HTR-8/SVneo (cell line): ENCODE results near the gene KCNK4.

ENCODE experiments used
- DNase-seq: peaks from one replicate; pipeline ENCODE4 v3.0.0; 2011; ENCODE audit warnings: low spot score, mixed read lengths; ENCODE audit not compliant: insufficient read length
- FAIRE-seq: peaks from 2 replicates; lab custom pipeline; 2011; peaks lifted over from hg19 to GRCh38; lab: Jason Lieb, UNC

KCNK4 gene

DNA sequence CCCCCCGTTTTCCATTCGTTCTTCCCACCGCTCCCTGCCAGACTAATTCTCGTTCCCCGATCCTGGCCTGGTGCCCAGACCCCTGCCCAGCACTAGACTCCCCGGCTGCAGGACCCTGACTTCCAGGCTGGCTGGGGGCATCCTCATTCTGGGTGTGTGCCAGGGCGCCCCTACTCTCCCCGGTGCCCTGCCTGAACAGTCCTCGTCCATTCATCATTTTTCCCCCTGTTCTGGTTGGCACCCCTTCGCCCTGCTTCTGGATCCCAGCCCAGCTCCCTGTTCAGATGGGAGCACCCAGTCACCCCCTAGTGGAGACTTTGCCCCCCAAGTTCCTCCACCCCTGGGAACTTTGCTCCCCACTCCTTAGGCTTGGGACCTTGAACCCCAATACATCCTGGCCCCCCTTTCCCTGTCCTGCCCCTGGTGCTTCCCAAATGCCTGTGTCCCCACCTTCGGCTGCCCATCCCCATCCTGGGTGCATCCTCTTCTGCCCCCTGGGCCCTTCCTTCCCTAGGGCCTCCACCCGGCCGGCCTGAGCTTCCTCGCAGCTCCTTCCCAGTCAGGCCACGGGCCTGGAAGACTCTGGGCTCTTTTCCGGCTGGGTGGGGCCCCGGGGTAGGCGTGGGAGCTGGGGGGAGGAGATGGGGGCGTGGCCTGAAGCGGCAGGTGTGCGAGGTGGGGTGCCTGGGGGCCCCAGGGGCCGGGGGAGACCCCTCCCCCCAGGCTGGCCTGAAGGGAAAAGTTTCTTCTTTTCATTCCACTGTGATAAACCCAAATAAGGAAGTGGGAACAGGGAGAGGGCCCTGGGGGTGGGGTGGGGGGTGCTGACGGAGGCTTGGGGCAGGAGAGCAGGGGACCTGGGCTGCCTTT lies 38.9 kb upstream of the KCNK4 start:
- FAIRE-seq, result no peak

DNA sequence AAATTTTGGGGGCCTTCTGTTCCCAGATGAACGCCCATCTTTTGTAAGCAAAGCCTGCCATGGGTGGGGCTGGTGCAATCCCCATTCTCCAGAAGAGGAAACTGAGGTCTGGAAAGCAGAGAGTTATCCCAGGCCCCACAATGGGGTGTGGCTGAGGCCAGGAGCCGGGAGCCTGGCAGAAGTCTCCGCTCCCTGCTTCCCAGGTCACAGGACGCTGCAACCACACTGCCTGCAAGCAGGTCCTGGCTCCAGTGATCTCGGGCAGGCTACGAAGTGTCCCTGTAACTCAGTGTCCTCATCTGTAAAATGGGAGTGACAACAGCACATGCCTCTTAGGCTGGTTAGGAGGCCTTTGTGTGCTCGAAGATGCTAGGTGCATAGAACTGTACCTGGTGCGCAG lies 38.1 kb upstream of the KCNK4 start:
- FAIRE-seq, result no peak
- DNase-seq, result no peak

More for the DNA sequence above, 38.9 kb upstream of the KCNK4 start:
- peak; percentile 41 for DNase-seq

DNA sequence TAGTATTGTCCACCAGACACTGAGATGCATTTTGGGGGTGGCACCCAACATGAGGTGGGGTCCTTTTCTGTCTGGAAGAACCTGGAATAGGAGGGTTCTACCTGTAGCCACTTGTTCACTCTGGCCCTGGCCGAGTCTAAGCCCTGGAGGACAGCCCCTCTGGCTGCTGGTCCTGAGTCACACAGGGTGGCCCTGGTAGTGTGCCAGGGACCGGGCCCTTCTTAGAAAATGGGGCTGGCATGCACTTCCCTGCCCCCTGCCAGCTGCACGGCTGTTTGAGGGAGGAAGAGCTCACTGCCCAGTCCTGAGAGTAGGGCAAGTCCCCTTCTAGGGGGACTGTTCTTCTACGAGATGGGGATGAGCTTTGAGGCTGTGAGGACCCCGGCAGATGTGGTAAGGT lies 37.6 kb upstream of the KCNK4 start:
- FAIRE-seq, result no peak

DNA sequence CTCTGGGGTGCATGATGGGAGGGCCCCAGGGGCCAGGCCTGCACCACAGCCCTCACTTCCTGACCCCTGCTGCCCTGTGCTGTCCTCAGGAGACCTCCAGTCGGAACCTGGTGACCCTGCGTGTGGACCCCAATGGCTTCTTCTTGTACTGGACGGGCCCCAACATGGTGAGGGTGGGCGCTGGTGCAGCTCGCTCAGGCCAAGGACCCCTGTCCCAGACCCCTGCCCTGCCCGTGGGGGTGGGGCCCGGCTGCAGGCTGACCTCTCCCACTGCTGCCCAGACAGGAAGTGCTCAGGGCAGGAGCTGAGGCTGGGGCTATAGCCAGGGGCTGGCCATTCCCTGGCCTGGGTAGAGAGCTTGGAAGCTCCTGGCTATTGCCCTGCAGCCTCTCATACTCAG lies 36.8 kb upstream of the KCNK4 start:
- no peak for FAIRE-seq

More for the DNA sequence above, 37.6 kb upstream of the KCNK4 start:
- DNase-seq, result no peak

DNA sequence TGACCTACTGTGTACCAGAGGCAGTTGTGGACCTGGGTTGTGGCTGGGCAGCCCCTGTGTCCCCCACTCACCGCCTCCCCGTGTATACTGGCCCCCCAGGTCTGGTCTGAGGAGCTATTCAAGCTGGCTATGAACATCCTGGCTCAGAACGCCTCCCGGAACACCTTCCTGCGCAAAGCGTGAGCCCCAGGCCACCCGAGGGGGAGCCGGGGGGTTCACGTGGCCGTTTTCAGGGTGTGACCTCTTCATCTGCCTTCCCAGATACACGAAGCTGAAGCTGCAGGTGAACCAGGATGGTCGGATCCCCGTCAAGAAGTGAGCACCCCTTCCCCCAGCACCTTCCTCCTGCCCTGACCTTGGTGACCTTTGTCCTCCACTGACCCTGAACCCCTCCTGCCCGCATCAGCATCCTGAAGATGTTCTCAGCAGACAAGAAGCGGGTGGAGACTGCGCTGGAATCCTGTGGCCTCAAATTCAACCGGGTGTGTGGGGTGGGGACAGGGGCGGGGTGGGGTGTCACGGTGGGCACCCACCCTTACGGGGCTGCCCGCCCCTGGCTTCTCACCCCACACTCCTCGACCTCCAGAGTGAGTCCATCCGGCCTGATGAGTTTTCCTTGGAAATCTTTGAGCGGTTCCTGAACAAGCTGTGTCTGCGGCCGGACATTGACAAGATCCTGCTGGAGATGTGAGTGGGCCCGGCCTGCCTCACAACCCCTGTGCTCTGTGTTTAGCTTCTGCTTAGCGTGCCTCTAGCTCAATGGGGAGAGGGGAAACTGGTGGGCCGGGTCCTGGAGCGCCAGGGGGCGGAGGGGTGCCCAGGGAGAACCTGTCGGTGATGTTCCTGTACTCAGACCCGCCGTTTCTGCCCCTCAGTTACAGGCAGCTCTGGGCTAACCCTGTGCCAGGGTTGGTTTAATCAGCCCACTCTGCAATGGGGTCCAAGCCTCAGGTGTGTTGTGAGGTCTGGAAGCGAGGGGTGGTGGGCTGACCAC lies 35.7 kb upstream of the KCNK4 start:
- DNase-seq, result no peak
- FAIRE-seq, result no peak

More for the DNA sequence above, 36.8 kb upstream of the KCNK4 start:
- DNase-seq, result no peak

DNA sequence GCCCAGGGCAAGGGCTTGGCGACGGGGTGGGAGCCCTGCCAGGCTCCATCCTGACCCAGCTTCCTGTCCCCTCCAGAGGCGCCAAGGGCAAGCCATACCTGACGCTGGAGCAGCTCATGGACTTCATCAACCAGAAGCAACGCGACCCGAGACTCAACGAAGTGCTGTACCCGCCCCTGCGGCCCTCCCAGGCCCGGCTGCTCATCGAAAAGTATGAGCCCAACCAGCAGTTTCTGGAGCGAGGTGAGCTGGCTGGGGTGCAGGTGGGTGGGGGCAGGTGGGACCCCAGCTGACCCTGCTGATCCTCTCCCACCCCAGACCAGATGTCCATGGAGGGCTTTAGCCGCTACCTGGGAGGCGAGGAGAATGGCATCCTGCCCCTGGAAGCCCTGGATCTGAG lies 34.8 kb upstream of the KCNK4 start:
- FAIRE-seq (no peak), DNase-seq (no peak)

DNA sequence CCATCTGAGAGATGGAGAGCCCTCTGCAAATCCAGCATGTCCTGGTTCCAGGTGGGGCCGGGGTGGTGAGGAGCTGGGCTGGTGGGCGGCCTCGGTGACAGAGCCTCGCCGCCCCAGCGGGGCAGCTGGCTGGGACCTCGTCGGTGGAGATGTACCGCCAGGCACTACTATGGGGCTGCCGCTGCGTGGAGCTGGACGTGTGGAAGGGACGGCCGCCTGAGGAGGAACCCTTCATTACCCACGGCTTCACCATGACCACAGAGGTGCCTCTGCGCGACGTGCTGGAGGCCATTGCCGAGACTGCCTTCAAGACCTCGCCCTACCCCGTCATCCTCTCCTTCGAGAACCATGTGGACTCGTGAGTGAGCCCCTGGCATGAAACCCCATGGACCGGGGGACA lies 32.7 kb upstream of the KCNK4 start:
- DNase-seq, result no peak
- FAIRE-seq, result no peak

DNA sequence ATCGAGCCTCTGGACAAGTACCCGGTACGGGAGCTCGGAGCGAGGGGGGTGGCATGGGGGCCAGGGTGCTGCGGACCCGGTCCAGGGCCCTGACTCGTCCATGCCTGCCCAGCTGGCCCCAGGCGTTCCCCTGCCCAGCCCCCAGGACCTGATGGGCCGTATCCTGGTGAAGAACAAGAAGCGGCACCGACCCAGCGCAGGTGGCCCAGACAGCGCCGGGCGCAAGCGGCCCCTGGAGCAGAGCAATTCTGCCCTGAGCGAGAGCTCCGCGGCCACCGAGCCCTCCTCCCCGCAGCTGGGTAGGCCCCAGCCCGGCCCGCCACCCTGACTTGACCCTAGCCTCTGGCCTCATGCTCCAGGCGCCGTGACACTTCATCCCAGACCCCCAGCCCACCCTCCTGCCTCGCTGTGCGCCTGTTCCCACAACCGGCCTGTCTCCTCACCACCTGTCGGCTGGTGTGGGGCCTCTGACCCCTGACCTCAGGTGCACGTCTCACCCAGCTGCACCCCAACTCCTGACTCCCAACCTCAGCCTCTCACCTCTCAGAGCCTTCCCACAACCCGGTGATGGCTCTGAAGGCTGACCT lies 32.1 kb upstream of the KCNK4 start:
- no peak for DNase-seq
- no peak for FAIRE-seq

DNA sequence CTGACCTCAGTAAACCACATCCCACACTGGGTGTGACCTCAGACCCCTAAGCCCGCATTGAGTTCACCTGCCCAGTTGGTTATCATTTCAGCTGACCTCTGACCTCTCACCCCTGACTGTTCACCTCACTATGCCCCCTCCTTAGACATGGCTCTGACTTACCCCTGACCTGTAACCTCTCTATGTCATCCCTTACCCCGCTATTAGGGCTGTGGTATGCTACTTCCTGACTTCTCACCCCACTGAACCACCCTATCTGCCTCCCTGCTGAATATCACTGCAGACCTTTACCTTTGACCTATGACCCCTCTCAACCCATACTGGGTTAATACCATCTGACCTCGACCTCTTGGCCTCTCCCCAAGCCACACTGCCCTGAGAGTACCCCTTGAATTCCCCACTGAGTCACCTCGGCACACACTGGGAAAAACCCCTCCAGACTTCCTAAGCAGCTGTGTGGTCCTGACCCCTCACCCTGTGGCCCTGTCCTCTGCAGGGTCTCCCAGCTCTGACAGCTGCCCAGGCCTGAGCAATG lies 31.5 kb upstream of the KCNK4 start:
- FAIRE-seq, result no peak
- DNase-seq, result no peak

DNA sequence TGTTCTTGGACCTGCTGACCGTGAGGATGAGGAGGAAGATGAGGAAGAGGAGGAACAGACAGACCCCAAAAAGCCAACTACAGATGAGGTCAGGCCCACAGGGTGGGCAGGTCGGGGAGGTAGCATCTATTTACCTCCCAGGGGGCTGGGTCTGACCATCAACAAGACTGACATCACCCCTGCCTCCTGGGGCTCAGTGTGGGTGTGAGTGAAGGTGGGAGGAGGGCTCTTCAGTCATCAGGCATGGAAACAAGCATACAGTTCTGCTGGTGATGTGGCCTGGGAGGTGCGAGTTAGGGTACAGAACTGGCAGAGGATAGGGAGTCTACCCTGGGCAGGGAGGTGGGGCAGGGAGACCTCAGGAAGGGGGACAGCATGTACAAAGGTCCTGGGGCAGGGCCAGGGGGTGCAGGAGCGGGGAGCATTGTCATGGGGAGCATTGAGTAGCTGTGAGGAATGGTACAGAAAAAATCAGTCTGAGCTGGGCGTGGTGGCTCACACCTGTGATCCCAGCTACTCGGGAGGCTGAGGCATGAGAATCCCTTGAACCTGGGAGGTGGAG lies 30.9 kb upstream of the KCNK4 start:
- DNase-seq (no peak), FAIRE-seq (no peak)

DNA sequence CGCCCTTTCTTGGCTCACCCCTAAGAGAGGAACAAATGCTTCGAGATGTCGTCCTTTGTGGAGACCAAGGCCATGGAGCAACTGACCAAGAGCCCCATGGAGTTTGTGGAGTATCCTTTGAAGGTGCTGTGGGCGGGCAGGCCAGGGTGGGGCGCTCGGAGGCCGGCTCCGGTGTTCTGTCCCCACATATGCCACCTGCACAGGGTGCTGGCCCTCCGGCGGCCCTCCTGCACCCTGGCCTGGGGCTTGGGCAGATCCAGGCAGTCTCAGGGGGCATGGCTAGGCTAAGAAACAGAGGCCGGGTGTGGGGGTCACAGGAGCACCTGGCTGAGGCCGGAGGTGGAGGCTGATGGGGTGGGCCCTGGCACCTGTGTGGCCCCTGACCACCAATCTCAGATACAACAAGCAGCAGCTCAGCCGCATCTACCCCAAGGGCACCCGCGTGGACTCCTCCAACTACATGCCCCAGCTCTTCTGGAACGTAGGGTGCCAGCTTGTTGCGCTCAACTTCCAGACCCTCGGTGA lies 29.5 kb upstream of the KCNK4 start:
- FAIRE-seq, result no peak
- DNase-seq, result no peak

DNA sequence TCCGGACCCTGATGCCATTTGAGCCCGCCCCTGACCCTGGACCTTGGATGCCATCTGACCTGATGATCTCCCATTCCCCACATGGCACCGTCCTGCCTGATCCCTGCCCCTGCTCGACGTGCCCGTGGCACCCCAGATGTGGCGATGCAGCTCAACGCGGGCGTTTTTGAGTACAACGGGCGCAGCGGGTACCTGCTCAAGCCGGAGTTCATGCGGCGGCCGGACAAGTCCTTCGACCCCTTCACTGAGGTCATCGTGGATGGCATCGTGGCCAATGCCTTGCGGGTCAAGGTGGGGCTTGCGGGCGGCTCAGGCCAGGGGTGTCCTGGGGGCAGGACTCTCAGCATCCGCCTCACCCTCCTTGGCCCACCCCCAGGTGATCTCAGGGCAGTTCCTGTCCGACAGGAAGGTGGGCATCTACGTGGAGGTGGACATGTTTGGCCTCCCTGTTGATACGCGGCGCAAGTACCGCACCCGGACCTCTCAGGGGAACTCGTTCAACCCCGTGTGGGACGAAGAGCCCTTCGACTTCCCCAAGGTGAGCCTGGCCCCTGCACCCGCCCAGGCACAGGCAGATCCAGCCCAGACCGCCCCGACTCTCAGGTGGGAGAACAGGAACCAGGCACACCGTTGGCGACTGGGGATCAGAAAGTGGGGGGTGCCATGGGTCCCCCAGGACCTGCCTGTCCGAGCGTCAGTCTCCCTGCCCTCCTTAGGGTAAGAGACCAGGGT lies 28.7 kb upstream of the KCNK4 start:
- DNase-seq, result no peak
- no peak for FAIRE-seq

DNA sequence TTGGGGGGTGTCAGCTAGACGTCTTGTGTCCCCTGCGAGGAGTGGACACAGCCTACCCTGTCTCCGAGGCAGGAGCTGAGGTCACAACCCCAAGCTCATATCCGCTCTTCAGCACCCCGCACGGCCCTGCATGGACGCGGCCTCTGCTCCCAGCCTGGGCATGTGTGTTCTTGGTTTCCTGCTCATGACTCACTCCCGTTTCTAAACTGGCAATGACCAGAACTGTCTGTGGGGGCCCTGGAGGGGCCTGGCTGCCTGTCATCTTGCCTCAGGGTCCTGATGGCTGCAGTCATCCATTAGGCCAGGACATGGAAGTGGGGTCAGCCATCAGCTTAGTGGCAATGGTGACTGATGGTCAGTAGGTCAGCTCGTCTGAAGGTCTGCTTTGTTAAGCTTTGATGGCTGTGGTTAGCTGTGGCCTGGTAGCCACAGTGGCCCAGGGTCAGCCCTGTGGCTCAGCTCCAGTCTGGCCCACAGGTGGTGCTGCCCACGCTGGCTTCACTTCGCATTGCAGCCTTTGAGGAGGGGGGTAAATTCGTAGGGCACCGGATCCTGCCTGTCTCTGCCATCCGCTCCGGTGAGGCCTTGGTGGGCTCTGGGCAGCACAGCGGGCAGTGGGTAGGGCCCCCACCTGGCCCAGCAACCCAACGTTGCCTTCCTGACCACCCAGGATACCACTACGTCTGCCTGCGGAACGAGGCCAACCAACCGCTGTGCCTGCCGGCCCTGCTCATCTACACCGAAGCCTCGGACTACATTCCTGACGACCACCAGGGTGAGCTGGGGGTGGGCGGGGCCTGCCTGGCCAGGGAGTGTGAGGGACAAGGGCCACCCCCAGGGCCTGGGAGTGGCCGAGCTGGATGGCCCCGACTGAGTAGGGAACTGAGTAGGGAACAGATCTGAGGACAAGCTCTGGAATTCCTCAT lies 27.8 kb upstream of the KCNK4 start:
- DNase-seq (no peak), FAIRE-seq (no peak)

DNA sequence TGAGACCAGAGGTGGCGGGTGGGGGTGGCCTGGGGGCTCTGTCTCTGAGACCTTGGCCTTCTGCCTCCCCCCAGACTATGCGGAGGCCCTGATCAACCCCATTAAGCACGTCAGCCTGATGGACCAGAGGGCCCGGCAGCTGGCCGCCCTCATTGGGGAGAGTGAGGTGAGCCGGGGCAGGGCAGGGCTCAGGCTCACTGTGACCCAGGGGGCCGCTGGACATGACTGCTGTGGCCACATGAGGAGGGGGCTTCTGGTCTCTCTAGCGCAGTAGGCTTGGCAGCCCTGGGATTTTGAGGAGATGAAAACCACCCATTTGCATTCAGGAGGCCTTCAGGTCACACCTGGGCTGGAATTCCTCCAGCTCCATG lies 27.2 kb upstream of the KCNK4 start:
- DNase-seq (no peak), FAIRE-seq (no peak)

DNA sequence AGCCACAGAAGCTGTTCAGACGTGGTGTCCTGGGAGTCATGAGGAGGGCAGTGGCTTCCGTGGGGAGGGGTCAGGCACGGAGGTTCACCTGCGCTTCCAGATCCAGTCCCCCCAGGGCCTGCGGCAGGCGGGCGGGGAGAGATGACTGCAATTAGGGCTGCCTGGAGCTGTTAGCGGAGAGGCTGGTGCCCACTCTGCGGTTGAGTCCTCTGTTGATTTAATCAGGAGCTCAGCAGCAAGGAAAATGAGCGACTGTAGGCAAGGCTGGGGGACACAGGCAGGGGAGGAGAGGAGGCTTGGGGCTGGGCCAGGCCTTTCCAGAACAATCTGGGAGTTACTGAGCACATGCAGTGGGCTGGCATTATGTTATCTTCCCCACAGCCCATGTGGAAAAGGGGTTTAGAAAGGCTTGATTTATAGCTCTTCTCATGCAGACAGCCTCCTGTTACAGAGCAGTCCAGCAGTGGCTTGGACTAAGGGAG lies 26.7 kb upstream of the KCNK4 start:
- DNase-seq (no peak), FAIRE-seq (no peak)

DNA sequence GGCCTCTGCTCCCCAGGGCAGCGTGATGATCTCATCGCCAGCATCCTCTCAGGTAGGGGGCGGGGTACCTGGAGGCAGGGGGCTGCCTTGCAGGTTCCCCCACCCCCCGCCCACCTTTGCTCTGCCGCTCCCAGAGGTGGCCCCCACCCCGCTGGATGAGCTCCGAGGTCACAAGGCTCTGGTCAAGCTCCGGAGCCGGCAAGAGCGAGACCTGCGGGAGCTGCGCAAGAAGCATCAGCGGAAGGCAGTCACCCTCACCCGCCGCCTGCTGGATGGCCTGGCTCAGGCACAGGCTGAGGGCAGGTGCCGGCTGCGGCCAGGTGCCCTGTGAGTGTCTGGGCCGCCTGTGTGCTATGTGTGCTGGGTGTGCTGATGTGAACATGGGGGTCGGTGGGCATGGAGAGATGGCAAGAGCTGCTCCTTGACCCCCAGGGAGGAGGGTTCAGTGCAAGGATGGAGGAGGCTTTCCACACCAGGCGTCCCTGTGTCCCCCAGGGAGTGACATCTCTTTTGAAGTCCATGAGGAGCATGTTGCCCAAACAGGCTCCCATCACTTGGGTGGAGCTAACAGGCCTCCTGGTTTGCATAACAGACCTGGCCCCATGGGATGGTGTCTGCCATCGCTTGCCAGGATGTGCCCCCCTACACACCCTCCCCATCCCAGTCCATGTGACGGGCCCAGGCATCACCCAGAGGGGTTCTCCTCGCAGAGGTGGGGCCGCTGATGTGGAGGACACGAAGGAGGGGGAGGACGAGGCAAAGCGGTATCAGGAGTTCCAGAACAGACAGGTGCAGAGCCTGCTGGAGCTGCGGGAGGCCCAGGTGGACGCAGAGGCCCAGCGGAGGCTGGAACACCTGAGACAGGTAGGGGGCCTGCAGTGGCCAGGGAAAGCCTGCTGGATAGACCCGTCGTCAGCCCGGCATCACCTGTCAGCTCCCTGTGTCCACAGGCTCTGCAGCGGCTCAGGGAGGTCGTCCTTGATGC lies 25.6 kb upstream of the KCNK4 start:
- no peak for FAIRE-seq
- no peak for DNase-seq

DNA sequence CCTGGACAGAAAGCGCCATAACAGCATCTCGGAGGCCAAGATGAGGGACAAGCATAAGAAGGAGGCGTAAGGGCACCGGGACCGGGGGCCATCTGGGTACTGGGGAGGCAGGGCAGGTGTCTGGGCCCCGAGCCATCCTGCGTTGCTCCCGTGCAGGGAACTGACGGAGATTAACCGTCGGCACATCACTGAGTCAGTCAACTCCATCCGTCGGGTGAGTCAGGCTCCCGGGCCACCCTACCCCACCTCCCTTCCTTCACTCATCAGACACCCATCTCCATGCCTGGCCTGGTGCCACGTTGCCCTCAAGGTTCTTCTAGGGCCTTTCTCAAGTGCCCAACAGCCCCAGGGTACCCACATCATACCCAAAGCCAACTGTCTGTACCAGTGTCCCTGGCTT lies 24.8 kb upstream of the KCNK4 start:
- FAIRE-seq (no peak), DNase-seq (no peak)
